HepG2 (cell line): ENCODE results near the gene CSNK2B. TPM values are rescaled to one million over a fixed set of nuclear protein-coding genes. Genes with fewer than 3 reads are reported as not detected.

Experiments
- AGO2 ChIP-seq: fragments of 200-400 bp; formaldehyde crosslinking; optimal IDR thresholded peaks from 2 replicates; pipeline ENCODE3; 2017; ENCODE audit warnings: mild to moderate bottlenecking, low read depth, low read length, moderate library complexity
- ARID5B ChIP-seq: IDR thresholded peaks from 2 replicates; pipeline ENCODE4 v1.4.0; 2020; ENCODE audit warnings: mild to moderate bottlenecking, missing genetic modification reagents
- ASH2L ChIP-seq: fragments of 300-600, 200-600 bp; sonication (generic); IDR thresholded peaks from 2 replicates; pipeline ENCODE4 v1.7.0; 2017; ENCODE audit warnings: low read depth, mild to moderate bottlenecking, moderate library complexity, mixed read lengths, low read length; ENCODE audit not compliant: insufficient read length
- ATM ChIP-seq: fragments of 450-650 bp; IDR thresholded peaks from 2 replicates; pipeline ENCODE4 v1.7.1; 2017; ENCODE audit warnings: mild to moderate bottlenecking, borderline replicate concordance
- E2F1 ChIP-seq: sonication (generic); formaldehyde crosslinking; IDR thresholded peaks from 2 replicates; pipeline ENCODE4 v1.5.0; 2020; ENCODE audit warnings: missing genetic modification reagents
- ELF4 ChIP-seq: sonication (generic); formaldehyde crosslinking; IDR thresholded peaks from 2 replicates; pipeline ENCODE4 v1.5.0; 2020; ENCODE audit warnings: missing genetic modification reagents, mild to moderate bottlenecking, moderate library complexity, borderline replicate concordance
- HOXA5 ChIP-seq: sonication (generic); formaldehyde crosslinking; IDR thresholded peaks from 2 replicates; pipeline ENCODE4 v1.4.0; 2020; ENCODE audit warnings: missing genetic modification reagents
- KDM3A ChIP-seq: IDR thresholded peaks from 2 replicates; pipeline ENCODE4 v1.6.1; 2018; ENCODE audit warnings: low read depth, missing compliant biosample characterization
- MIER3 ChIP-seq: IDR thresholded peaks from 2 replicates; pipeline ENCODE4 v1.6.1; 2016; ENCODE audit warnings: missing compliant biosample characterization, borderline replicate concordance
- NR3C1 ChIP-seq: sonication (generic); formaldehyde crosslinking; IDR thresholded peaks from 2 replicates; pipeline ENCODE4 v1.4.0; 2020; ENCODE audit warnings: missing genetic modification reagents
- RORA ChIP-seq: sonication (generic); formaldehyde crosslinking; IDR thresholded peaks from 2 replicates; pipeline ENCODE4 v1.5.0; 2020; ENCODE audit warnings: mild to moderate bottlenecking, missing genetic modification reagents, moderate library complexity
- SNRNP70 ChIP-seq: fragments of 200-400 bp; formaldehyde crosslinking; IDR thresholded peaks from 2 replicates; pipeline ENCODE4 v1.6.1; 2017; ENCODE audit warnings: mild to moderate bottlenecking, low read depth, low read length, moderate library complexity
- TARDBP ChIP-seq: sonication (generic); formaldehyde crosslinking; IDR thresholded peaks from 2 replicates; pipeline ENCODE4 v1.8.0; 2022; ENCODE audit warnings: mild to moderate bottlenecking, missing genetic modification reagents
- TRAFD1 ChIP-seq: sonication (generic); formaldehyde crosslinking; IDR thresholded peaks from 2 replicates; pipeline ENCODE4 v1.5.1; 2020; ENCODE audit warnings: missing genetic modification reagents, mild to moderate bottlenecking, borderline replicate concordance
- ZFP90 ChIP-seq: sonication (generic); formaldehyde crosslinking; IDR thresholded peaks from 2 replicates; pipeline ENCODE4 v1.8.0; 2022; ENCODE audit warnings: missing genetic modification reagents, mild to moderate bottlenecking, inconsistent platforms, borderline replicate concordance
- ZMAT3 ChIP-seq: sonication (generic); formaldehyde crosslinking; conservative IDR thresholded peaks from 2 replicates; pipeline ENCODE4 v1.7.0; 2021; ENCODE audit warnings: missing genetic modification reagents
- ZNF260 ChIP-seq: sonication (generic); formaldehyde crosslinking; IDR thresholded peaks from 2 replicates; pipeline ENCODE4 v1.4.0; 2020; ENCODE audit warnings: missing genetic modification reagents, low read depth, mild to moderate bottlenecking, borderline replicate concordance
- ZNF333 ChIP-seq: sonication (generic); formaldehyde crosslinking; IDR thresholded peaks from 2 replicates; pipeline ENCODE4 v1.4.0; 2020; ENCODE audit warnings: mild to moderate bottlenecking, missing genetic modification reagents, borderline replicate concordance
- ZNF501 ChIP-seq: sonication (generic); formaldehyde crosslinking; IDR thresholded peaks from 2 replicates; pipeline ENCODE4 v1.5.1; 2020; ENCODE audit warnings: mild to moderate bottlenecking, moderate library complexity, missing genetic modification reagents
- ZNF746 ChIP-seq: sonication (generic); formaldehyde crosslinking; IDR thresholded peaks from 2 replicates; pipeline ENCODE4 v1.8.0; 2022; ENCODE audit warnings: mild to moderate bottlenecking, missing genetic modification reagents
- polyA plus RNA-seq, 8 experiments: library from polyadenylated mRNA; depleted of rRNA in 3 of 8; stranded (reverse) in 7 of 8; unstranded in 1 of 8; fragments of >200 nt; fragmentation: Illumina TruSeq in 4 of 8; extraction: Trizol in 4 of 8; gene quantifications; 2 replicates each; pipeline versions ENCODE4 v1.2.1 to v1.2.3, GENCODE V29; 2011 to 2016; ENCODE audit warnings: low read depth in 4 of 8, missing spikeins in 1 of 8, mixed read lengths in 1 of 8; ENCODE audit not compliant: insufficient read depth in 1 of 8
- total RNA-seq, 5 experiments: library from RNA; depleted of rRNA; stranded (reverse); fragments of >200 nt; fragmentation: Illumina TruSeq; extraction: Trizol; gene quantifications; 2 replicates each; pipeline ENCODE4 v1.2.3, GENCODE V29; 2016; ENCODE audit warnings: low read depth in 1 of 5

Gene CSNK2B
- total and polyA plus RNA-seq, 2 of the 13 experiments (the other 11 are each of a cell fraction or from before 2014, with no cell fraction given) = 111 to 296 TPM

- TF ChIP-seq HOXA5 (CRISPR knock-in tag) = peak; percentile 75; the same call in 1 of the 2 replicates
- TF ChIP-seq ARID5B = peak; percentile 84
- no peak for TF ChIP-seq ATM
- TF ChIP-seq ZNF333 (CRISPR knock-in tag) = peak; percentile 49; the same call in 1 of the 2 replicates
- TF ChIP-seq ZNF260 = no peak
- TF ChIP-seq ZNF501 (CRISPR knock-in tag) = peak; percentile 90
- no peak for TF ChIP-seq RORA (CRISPR knock-in tag)
- peak; percentile 50; the same call in 1 of the 2 replicates for TF ChIP-seq ZMAT3 (CRISPR knock-in tag)
- TF ChIP-seq KDM3A (CRISPR knock-in tag) = peak; percentile 67; the same call in 1 of the 2 replicates
- peak; percentile 29 for TF ChIP-seq AGO2
- no peak for TF ChIP-seq NR3C1 (CRISPR knock-in tag)
- TF ChIP-seq ELF4 (CRISPR knock-in tag) = peak; percentile 79; the same call in 1 of the 2 replicates
- TF ChIP-seq TARDBP (CRISPR knock-in tag) = peak; percentile 99
- no peak for TF ChIP-seq TRAFD1 (CRISPR knock-in tag)
- no peak; the same call in 1 of the 2 replicates for TF ChIP-seq ZFP90 (CRISPR knock-in tag)
- peak; percentile 19; the same call in 1 of the 2 replicates for TF ChIP-seq E2F1 (CRISPR knock-in tag)
- TF ChIP-seq ZNF746 (CRISPR knock-in tag) = peak; percentile 60; the same call in 1 of the 2 replicates
- peak; percentile 87 for TF ChIP-seq ASH2L
- no peak for TF ChIP-seq SNRNP70
- peak; percentile 92 for TF ChIP-seq MIER3 (CRISPR knock-in tag)
These were observed 37.2 kb downstream of the CSNK2B start, which contains the start of gene ABHD16A (continued) for GRCh38 chr6:31702819-31703716.
